Measurements from ENCODE around the gene RNF175.

DNA sequence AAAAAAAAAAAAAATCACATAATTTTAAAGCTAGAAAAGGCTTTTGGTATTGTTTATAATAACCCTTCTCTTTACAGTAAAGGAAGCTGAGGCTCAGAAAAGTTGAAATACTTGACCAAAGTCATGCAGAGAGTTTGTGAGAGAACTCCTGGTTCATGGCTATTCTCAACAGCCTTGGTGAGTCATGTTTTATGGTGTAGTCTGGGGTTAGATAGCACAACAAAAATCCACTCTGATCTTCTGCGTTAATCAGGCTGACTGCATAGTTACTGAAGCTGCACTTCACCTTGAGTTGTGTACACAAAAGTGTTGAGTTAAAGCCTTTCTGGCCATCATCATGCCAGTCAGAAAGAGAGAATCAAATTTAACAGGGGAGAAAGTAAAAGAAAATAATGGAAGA lies 48.4 kb upstream of the RNF175 start:
- TF ChIP-seq, protein P1, sequence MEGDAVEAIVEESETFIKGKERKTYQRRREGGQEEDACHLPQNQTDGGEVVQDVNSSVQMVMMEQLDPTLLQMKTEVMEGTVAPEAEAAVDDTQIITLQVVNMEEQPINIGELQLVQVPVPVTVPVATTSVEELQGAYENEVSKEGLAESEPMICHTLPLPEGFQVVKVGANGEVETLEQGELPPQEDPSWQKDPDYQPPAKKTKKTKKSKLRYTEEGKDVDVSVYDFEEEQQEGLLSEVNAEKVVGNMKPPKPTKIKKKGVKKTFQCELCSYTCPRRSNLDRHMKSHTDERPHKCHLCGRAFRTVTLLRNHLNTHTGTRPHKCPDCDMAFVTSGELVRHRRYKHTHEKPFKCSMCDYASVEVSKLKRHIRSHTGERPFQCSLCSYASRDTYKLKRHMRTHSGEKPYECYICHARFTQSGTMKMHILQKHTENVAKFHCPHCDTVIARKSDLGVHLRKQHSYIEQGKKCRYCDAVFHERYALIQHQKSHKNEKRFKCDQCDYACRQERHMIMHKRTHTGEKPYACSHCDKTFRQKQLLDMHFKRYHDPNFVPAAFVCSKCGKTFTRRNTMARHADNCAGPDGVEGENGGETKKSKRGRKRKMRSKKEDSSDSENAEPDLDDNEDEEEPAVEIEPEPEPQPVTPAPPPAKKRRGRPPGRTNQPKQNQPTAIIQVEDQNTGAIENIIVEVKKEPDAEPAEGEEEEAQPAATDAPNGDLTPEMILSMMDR (IDR thresholded peaks at IDR 0.05; ENCODE audit: insufficient read depth, low read length, poor library complexity, severe bottlenecking): no peak
- TF ChIP-seq EZH2phosphoT487 (conservative IDR thresholded peaks at IDR 0.05; ENCODE audit: low read length): no peak

All from SU-DHL-6 (cell line).